Coronary artery (tissue), 2 donors: ENCODE data around the gene NR3C2.

ENCODE experiments used
- DNase-seq: peaks from one replicate; pipeline ENCODE4 v3.0.0-alpha.2; 2017; ENCODE audit warnings: low spot score
- H3K27ac ChIP-seq, 2 donors: fragments of 200-600 bp; sonication (generic); one replicate each; pipeline ENCODE4 v1.5.1; 2016 to 2019
- H3K4me3 ChIP-seq: fragments of 200-600 bp; sonication (generic); 2 replicates; pipeline ENCODE4 v1.5.1; 2016; ENCODE audit warnings: mild to moderate bottlenecking, moderate library complexity
- TF ChIP-seq, protein P1 (sequence below): fragments of 200-600 bp; sonication (generic); IDR thresholded peaks from one replicate; pipeline ENCODE4 v1.5.1; 2019; ENCODE audit warnings: antibody characterized with exemption

NR3C2 gene

DNA sequence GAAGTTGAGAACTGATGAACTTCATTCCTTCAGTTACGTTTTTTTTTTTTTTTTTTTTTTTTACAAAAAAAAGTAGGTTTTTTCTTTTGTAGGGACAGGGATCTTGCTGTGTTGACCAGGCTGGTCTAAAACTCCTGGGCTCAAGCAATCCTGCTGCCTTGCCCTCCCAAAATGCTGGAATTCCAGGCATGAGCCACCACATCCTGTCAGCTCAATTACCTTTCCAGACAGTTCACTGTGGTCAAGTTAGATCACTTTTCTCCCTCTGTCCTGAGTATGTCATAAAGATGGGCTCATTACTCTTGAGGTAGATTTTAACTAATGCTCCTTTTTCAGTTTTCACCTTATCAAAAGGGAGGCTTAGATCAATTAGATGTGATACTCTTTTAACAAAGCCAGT, 10.8 kb upstream of the NR3C2 start:
- DNase-seq = no peak
- Histone ChIP-seq H3K27ac (no peak overlapping the region), H3K4me3 (no peak overlapping the region)
- TF ChIP-seq, protein P1, sequence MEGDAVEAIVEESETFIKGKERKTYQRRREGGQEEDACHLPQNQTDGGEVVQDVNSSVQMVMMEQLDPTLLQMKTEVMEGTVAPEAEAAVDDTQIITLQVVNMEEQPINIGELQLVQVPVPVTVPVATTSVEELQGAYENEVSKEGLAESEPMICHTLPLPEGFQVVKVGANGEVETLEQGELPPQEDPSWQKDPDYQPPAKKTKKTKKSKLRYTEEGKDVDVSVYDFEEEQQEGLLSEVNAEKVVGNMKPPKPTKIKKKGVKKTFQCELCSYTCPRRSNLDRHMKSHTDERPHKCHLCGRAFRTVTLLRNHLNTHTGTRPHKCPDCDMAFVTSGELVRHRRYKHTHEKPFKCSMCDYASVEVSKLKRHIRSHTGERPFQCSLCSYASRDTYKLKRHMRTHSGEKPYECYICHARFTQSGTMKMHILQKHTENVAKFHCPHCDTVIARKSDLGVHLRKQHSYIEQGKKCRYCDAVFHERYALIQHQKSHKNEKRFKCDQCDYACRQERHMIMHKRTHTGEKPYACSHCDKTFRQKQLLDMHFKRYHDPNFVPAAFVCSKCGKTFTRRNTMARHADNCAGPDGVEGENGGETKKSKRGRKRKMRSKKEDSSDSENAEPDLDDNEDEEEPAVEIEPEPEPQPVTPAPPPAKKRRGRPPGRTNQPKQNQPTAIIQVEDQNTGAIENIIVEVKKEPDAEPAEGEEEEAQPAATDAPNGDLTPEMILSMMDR = no peak

- no peak for DNase-seq
- TF ChIP-seq, protein P1 = no peak
- Histone ChIP-seq H3K27ac (no peak overlapping the region), H3K4me3 (no peak overlapping the region)
Observed at GRCh38 chr4:148449921-148450320, 7.7 kb upstream of the NR3C2 start.

DNA sequence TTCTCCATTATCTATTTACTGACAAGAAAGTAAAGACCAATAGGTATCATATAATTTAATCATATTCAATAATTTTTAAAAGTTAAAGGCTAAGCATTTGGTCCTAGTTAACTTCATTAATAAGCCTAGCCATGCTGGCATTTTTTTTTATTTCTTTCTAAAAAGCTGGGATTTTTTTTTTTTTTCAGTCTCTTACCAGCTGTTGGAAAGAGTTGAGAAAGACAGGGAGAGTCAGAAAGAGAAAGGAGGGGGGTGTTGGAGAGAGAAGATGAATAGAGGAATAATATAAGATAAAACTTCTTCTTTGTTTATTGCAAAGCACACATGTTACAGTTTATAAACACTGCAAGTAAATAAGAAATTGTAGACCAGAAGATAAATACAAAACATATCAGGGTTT, 5.9 kb upstream of the NR3C2 start:
- no peak overlapping the region for H3K4me3 ChIP-seq
- no peak for DNase-seq
- H3K27ac ChIP-seq = peak overlapping the region in 1 of 2 donors; percentile 22
- TF ChIP-seq, protein P1 = no peak

GRCh38 chr4:148447681-148448080, 5.5 kb upstream of the NR3C2 start:
- TF ChIP-seq, protein P1 = no peak
- DNase-seq = no peak
- Histone ChIP-seq H3K4me3 (peak overlapping the region; percentile 51), H3K27ac (peak overlapping the region in 1 of 2 donors; percentile 22)

DNA sequence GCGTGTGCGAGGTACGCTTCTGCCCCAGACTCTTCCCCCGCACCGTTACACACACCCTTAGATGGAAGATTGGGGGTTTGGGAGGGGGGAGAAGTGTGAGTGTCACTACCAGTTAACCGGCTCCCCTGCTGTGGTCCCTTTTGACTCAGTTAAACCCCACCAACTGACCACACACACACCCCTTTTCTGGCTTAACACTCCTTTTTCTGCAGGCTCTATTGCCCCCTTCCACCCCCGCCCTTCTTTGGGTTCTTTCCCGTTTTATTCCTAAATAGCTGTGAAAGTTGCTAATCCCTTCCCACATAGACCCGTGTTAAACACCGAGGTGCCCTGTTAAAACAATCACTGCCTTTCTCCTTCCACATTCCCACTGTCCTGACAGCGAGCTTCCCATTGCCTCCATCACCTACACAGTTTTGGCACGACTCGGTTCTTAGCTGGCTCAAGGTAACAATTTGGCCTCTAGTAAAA, 3.7 kb upstream of the NR3C2 start:
- Histone ChIP-seq H3K27ac (peak overlapping the region; percentile 73 to 74), H3K4me3 (peak overlapping the region; percentile 91)
- TF ChIP-seq, protein P1 = no peak
- DNase-seq = no peak

- TF ChIP-seq, protein P1 = no peak
- peak; percentile 86 for DNase-seq
- peak overlapping the region; percentile 73 to 74 for H3K27ac ChIP-seq
- H3K4me3 ChIP-seq = peak overlapping the region; percentile 91
Observed at GRCh38 chr4:148445071-148445859, 3.1 kb upstream of the NR3C2 start.
